Pons (tissue), 1 donor: ENCODE measurements around the gene CLPTM1.

Source experiments
- DNase-seq: peaks from one replicate; pipeline ENCODE4 v3.0.0-alpha.2; 2016; ENCODE audit warnings: low spot score

The CLPTM1 gene

GRCh38 chr19:45011959-45012358 is 56.8 kb downstream of the CLPTM1 start:
- DNase-seq: no peak

- peak; percentile 86 for DNase-seq
These were observed 61.5 kb downstream of the CLPTM1 start for GRCh38 chr19:45016388-45017314.

GRCh38 chr19:45019187-45019586 is 64.0 kb downstream of the CLPTM1 start:
- DNase-seq: no peak

GRCh38 chr19:45020071-45020470 is 64.9 kb downstream of the CLPTM1 start:
- no peak for DNase-seq

GRCh38 chr19:45021971-45022370 is 66.8 kb downstream of the CLPTM1 start:
- DNase-seq: no peak

GRCh38 chr19:45023048-45023447 is 67.9 kb downstream of the CLPTM1 start:
- DNase-seq: no peak

GRCh38 chr19:45025264-45025663 is 70.1 kb downstream of the CLPTM1 start:
- DNase-seq: no peak

GRCh38 chr19:45027371-45027770 is 72.2 kb downstream of the CLPTM1 start:
- no peak for DNase-seq

GRCh38 chr19:45030825-45031224 is 75.6 kb downstream of the CLPTM1 start:
- no peak for DNase-seq

GRCh38 chr19:45032421-45032820 is 77.2 kb downstream of the CLPTM1 start:
- DNase-seq: no peak

GRCh38 chr19:45035755-45036154 is 80.6 kb downstream of the CLPTM1 start:
- DNase-seq: no peak

- DNase-seq: no peak
These were observed 82.4 kb downstream of the CLPTM1 start for GRCh38 chr19:45037393-45038169.

- peak; percentile 90 for DNase-seq
These were observed 84.0 kb downstream of the CLPTM1 start, which contains the start of gene CLASRP for GRCh38 chr19:45038931-45039893. Gene CLASRP (plus strand): TSS chr19:45039045. CDS start chr19:45040213, 1,168 bp downstream.

- peak; percentile 46 for DNase-seq
These were observed 85.0 kb downstream of the CLPTM1 start for GRCh38 chr19:45040059-45040771.

- no peak for DNase-seq
These were observed 85.9 kb downstream of the CLPTM1 start for GRCh38 chr19:45041125-45041524.
